Gastrocnemius medialis (tissue), 4 donors: Measurements from ENCODE around the gene EPHX1.

Experiments used
- CTCF ChIP-seq, 5 experiments: fragments of 450-650 bp in 3 of 5; fragments of 200-600 bp in 2 of 5; sonication (generic) in 2 of 5; IDR thresholded peaks in 4 of 5; conservative IDR thresholded peaks in 1 of 5; 1 replicate in 4 of 5; 2 replicates in 1 of 5; pipeline ENCODE4 v1.5.1; 2016 to 2019; ENCODE audit warnings: antibody characterized with exemption in 5 of 5, mild to moderate bottlenecking in 3 of 5, moderate library complexity in 3 of 5
- POLR2A ChIP-seq, 2 donors: fragments of 450-650 bp; IDR thresholded peaks; one replicate each; pipeline ENCODE4 v1.6.1; 2017; ENCODE audit warnings: antibody characterized with exemption in 2 of 2, mild to moderate bottlenecking in 2 of 2, moderate library complexity in 2 of 2

GRCh38 chr1:225863167-225863566 is 53.2 kb downstream of the EPHX1 start:
- TF ChIP-seq CTCF (IDR thresholded peaks at IDR 0.05 in 4 of 5, conservative IDR thresholded peaks at IDR 0.05 in 1 of 5), result no peak
- no peak for TF ChIP-seq POLR2A (IDR thresholded peaks at IDR 0.05)
